Right atrium auricular region (tissue), 2 donors: ENCODE measurements around the gene CERK. TPM values are rescaled to one million over a fixed set of nuclear protein-coding genes. Genes with fewer than 3 reads are reported as not detected.
"Not testable (repeated sequence)": the region's sequence is repeated elsewhere in the genome, so short reads cannot be mapped to it uniquely, and the experiment has no call there.

Experiments used
- DNase-seq: peaks from one replicate; pipeline ENCODE4 v3.0.0-alpha.2; 2019; ENCODE audit warnings: low spot score
- H3K27ac ChIP-seq, 2 donors: fragments of 200-600 bp; sonication (generic); 1 replicate in 1 of 2; 2 replicates in 1 of 2; pipeline ENCODE4 v1.5.1; 2016 to 2019
- H3K27me3 ChIP-seq, 2 donors: fragments of 200-600 bp; sonication (generic); one replicate each; pipeline versions ENCODE4 v1.5.1 to v1.6.0; 2017 to 2019
- H3K36me3 ChIP-seq: fragments of 200-600 bp; sonication (generic); one replicate; pipeline ENCODE4 v1.5.1; 2016
- H3K4me1 ChIP-seq, 2 donors: fragments of 200-600 bp; sonication (generic); one replicate each; pipeline versions ENCODE4 v1.5.1 to v1.6.0; 2017 to 2019
- H3K4me3 ChIP-seq, 2 donors: fragments of 200-600 bp; sonication (generic); 1 replicate in 1 of 2; 2 replicates in 1 of 2; pipeline ENCODE4 v1.5.1; 2017 to 2019; ENCODE audit warnings: mild to moderate bottlenecking in 1 of 2, moderate library complexity in 1 of 2
- H3K9me3 ChIP-seq, 2 donors: fragments of 200-600 bp; sonication (generic); one replicate each; pipeline ENCODE4 v1.5.1; 2019
- total RNA-seq, 2 donors: library from RNA; depleted of rRNA; stranded (reverse); fragments of >200 nt; gene quantifications; one replicate each; pipeline ENCODE4 v1.1.0, GENCODE V29; 2016
- TF ChIP-seq, protein P1 (sequence below), 2 donors: fragments of 200-600 bp; sonication (generic); IDR thresholded peaks; one replicate each; pipeline ENCODE4 v1.5.1; 2019; ENCODE audit warnings: antibody characterized with exemption in 2 of 2

The CERK gene, protein sequence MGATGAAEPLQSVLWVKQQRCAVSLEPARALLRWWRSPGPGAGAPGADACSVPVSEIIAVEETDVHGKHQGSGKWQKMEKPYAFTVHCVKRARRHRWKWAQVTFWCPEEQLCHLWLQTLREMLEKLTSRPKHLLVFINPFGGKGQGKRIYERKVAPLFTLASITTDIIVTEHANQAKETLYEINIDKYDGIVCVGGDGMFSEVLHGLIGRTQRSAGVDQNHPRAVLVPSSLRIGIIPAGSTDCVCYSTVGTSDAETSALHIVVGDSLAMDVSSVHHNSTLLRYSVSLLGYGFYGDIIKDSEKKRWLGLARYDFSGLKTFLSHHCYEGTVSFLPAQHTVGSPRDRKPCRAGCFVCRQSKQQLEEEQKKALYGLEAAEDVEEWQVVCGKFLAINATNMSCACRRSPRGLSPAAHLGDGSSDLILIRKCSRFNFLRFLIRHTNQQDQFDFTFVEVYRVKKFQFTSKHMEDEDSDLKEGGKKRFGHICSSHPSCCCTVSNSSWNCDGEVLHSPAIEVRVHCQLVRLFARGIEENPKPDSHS
- 10 to 100 TPM; 46.0 to 59.8 TPM for total RNA-seq

DNA sequence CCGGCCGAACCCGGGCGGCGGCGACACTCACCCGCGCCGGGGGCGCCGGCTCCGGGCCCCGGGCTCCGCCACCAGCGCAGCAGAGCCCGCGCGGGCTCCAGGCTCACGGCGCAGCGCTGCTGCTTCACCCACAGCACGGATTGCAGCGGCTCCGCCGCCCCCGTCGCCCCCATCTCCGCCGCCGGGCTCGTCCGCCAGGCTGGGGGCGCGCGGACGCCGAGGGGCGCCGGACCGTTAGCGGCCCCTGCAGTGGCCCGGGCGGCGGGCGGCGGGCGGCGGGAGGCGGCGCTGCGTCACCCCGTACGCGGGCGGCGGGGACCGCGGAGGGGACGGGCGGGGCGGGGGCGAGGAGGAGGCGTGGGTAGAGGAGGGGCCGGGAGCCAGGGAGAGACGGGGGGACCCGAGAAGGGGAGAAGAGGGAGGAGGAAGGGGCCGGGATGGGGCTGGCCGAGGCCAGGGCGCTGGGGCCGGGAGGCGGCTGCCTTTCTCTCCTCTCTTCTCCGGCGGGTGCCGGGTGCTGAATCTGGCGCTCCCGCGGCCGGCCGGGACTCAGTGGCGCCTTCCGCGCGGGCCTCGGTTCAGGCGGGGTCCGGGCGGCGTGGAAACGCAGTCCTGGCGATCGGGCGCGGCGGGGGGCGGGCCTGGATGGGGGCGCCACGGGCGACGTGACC lies at the start of gene CERK:
CERK (minus strand) TSS at position 277 of the 671 bp plus-strand sequence; CDS start at position 173, 104 bp downstream.
- peak; percentile 80 for DNase-seq
- no peaks in the 10 kb centered on the region for H3K9me3 ChIP-seq
- H3K36me3 ChIP-seq: no peaks in the 10 kb centered on the region
- H3K4me1 ChIP-seq: peaks cover 0 to 86% of the 10 kb centered on the region in 2 donors
- TF ChIP-seq, protein P1, sequence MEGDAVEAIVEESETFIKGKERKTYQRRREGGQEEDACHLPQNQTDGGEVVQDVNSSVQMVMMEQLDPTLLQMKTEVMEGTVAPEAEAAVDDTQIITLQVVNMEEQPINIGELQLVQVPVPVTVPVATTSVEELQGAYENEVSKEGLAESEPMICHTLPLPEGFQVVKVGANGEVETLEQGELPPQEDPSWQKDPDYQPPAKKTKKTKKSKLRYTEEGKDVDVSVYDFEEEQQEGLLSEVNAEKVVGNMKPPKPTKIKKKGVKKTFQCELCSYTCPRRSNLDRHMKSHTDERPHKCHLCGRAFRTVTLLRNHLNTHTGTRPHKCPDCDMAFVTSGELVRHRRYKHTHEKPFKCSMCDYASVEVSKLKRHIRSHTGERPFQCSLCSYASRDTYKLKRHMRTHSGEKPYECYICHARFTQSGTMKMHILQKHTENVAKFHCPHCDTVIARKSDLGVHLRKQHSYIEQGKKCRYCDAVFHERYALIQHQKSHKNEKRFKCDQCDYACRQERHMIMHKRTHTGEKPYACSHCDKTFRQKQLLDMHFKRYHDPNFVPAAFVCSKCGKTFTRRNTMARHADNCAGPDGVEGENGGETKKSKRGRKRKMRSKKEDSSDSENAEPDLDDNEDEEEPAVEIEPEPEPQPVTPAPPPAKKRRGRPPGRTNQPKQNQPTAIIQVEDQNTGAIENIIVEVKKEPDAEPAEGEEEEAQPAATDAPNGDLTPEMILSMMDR (IDR thresholded peaks at IDR 0.05): no peak
- H3K27ac ChIP-seq: peak within 1 kb of the TSS; percentile 97
- no peaks in the 10 kb centered on the region for H3K27me3 ChIP-seq
- H3K4me3 ChIP-seq: peak within 1 kb of the TSS; percentile 62 to 85

DNA sequence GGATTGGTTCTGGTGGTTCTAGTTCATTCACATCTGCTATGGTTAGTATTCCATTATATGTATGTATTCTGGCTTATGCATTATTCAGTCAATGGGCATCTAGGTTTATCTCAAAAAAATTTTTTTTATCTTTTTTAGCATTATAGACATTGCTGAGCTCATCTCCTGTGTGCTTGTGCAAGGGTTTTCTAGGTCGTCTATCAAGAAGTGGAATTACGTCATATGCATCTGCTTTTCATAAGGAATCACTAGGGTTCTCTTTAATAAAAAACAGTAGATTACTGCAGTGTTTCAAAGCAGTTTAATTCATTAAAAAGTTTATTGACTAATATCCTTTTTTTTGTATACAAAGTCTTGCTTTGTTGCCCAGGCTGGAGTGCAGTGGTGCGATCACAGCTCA lies 45.7 kb upstream of the CERK start:
- Histone ChIP-seq H3K36me3 (no peaks in the 10 kb centered on the region), H3K27ac (no peak overlapping the region), H3K4me3 (no peak overlapping the region), H3K4me1 (no peaks in the 10 kb centered on the region), H3K9me3 (peaks cover 0 to 5% of the 10 kb centered on the region in 2 donors), H3K27me3 (no peaks in the 10 kb centered on the region)
- DNase-seq: no peak
- TF ChIP-seq, protein P1 (IDR thresholded peaks at IDR 0.05): no peak

DNA sequence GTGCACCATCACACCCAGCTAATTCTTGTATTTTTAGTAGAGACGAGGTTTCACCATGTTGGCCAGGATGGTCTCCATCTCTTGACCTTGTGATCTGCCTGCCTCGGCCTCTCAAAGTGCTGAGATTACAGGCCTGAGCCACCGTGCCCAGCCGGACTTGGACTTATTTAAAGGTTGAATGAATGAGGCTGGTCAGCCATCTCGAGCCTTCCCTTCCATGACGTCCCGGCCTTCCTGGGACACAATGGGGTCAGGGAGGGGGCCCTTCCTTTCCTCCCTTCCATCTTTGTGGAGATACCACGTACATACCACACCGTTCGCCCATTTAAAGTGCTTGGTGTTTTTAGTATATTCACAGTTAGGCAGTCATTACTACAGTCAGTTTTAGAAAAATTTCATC lies 44.1 kb upstream of the CERK start:
- H3K27me3 ChIP-seq, H3K4me1 ChIP-seq, H3K4me3 ChIP-seq, DNase-seq, H3K9me3 ChIP-seq, H3K36me3 ChIP-seq, H3K27ac ChIP-seq: not testable (repeated sequence)

DNA sequence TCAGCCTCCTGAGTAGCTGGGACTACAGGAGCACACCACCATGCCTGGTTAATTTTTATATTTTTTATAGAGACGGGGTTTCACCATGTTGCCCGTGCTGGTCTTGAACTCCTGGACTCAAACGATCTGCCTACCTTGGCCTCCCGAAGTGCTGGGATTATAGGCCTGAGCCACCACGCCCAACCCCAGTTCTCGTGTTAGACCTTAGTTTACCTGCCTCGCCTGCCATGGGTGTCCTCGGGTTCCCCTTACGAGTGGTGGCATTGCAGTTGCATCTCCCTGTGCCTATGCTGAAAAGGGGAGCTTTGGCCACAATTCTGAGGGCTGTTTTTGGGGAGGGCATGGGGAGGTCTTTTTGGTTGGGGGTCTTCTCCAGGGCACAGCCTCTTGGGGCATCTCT lies 43.2 kb upstream of the CERK start:
- peaks cover 0 to 5% of the 10 kb centered on the region in 2 donors for H3K9me3 ChIP-seq
- no peaks in the 10 kb centered on the region for H3K27me3 ChIP-seq
- H3K4me3 ChIP-seq: no peak overlapping the region
- no peak for DNase-seq
- H3K4me1 ChIP-seq: peaks cover 0 to 18% of the 10 kb centered on the region in 2 donors
- H3K36me3 ChIP-seq: no peaks in the 10 kb centered on the region
- TF ChIP-seq, protein P1 (IDR thresholded peaks at IDR 0.05): no peak
- no peak overlapping the region for H3K27ac ChIP-seq

DNA sequence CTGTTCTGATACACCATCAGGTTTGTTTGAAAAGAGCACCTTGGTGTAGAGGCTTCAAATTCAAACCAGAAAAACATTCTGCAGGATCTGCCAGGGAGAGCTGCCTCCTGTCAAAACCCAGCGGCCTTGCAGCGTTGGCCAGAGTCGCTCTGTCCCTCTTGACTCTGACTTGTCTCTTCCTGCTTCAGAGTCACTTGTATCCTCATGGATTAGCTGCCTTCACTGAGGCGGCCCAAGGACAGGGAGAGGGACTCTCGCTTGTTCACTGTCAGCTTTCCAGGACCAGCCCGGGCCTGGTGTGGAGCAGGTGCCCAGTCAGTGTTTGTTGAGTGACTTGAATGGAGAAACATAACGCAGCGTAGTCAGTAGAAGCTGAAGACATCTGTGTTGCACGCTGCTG lies 42.4 kb upstream of the CERK start:
- no peak for DNase-seq
- no peaks in the 10 kb centered on the region for H3K27me3 ChIP-seq
- no peak overlapping the region for H3K4me3 ChIP-seq
- no peaks in the 10 kb centered on the region for H3K9me3 ChIP-seq
- H3K4me1 ChIP-seq: peaks cover 0 to 26% of the 10 kb centered on the region in 2 donors
- TF ChIP-seq, protein P1 (IDR thresholded peaks at IDR 0.05): no peak
- no peak overlapping the region for H3K27ac ChIP-seq
- H3K36me3 ChIP-seq: no peaks in the 10 kb centered on the region

DNA sequence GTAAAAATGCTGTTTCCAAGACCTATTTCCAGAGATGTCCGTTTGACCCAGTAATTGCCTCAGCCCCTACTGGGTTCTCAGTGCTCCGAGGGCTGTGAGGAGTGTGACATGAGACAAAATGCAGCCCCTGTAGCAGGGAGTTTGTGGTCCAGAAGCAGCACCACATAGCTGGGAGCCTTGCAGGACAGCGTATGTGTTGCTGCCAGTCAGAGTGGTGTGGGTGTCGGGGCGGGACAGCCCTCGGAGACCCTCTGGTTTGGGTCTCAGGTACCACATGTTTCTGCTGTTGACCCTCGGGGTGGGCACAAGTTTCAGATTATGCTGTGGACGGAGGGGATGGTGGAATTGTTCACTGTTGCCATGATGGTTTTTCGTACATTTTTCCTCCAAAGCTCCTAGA lies 41.6 kb upstream of the CERK start:
- TF ChIP-seq, protein P1 (IDR thresholded peaks at IDR 0.05): no peak

More for the DNA sequence above, 41.6 kb upstream of the CERK start:
- DNase-seq: no peak
- no peak overlapping the region for H3K27ac ChIP-seq
- H3K9me3 ChIP-seq: no peaks in the 10 kb centered on the region
- H3K27me3 ChIP-seq: no peaks in the 10 kb centered on the region
- H3K36me3 ChIP-seq: no peaks in the 10 kb centered on the region
- H3K4me1 ChIP-seq: peaks cover 0 to 34% of the 10 kb centered on the region in 2 donors
- no peak overlapping the region for H3K4me3 ChIP-seq
